GM12864 (cell line): ENCODE data around the gene DCLK1.

Source experiments
- DNase-seq: peaks from one replicate; pipeline ENCODE4 v3.0.0-alpha.2; 2011; ENCODE audit warnings: low read depth
- H3K4me3 ChIP-seq: 2 replicates; pipeline ENCODE4 v1.5.1; 2011; ENCODE audit warnings: mild to moderate bottlenecking, low read depth, low read length, control low read depth
- TF ChIP-seq, protein P1 (sequence below): IDR thresholded peaks from 2 replicates; pipeline ENCODE4 v1.5.1; 2011; ENCODE audit warnings: low read depth, mild to moderate bottlenecking, moderate library complexity, low read length, control low read depth, inconsistent platforms; ENCODE audit errors: missing control alignments

The DCLK1 gene

DNA sequence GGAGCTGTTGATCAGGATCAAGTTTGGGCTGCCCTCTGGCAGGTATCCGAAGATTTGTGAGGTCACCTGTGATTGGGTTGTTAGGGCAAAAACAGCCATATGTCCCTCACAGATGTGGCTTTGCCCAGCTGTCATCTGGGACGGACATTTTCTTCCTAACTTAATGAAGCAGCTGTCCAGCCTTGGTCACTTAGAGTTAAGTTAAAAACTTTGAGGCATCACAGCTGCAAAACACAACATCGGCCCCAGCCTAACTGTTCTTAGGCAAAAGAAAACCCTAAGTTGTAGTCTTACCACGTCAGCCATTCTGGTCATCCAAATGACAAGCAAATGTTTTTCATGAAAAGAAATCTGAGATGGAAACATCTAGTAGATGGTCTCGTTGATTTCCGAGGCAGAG lies 318.4 kb downstream of the DCLK1 start:
- no peak overlapping the region for H3K4me3 ChIP-seq
- DNase-seq = no peak
- TF ChIP-seq, protein P1, sequence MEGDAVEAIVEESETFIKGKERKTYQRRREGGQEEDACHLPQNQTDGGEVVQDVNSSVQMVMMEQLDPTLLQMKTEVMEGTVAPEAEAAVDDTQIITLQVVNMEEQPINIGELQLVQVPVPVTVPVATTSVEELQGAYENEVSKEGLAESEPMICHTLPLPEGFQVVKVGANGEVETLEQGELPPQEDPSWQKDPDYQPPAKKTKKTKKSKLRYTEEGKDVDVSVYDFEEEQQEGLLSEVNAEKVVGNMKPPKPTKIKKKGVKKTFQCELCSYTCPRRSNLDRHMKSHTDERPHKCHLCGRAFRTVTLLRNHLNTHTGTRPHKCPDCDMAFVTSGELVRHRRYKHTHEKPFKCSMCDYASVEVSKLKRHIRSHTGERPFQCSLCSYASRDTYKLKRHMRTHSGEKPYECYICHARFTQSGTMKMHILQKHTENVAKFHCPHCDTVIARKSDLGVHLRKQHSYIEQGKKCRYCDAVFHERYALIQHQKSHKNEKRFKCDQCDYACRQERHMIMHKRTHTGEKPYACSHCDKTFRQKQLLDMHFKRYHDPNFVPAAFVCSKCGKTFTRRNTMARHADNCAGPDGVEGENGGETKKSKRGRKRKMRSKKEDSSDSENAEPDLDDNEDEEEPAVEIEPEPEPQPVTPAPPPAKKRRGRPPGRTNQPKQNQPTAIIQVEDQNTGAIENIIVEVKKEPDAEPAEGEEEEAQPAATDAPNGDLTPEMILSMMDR = no peak

DNA sequence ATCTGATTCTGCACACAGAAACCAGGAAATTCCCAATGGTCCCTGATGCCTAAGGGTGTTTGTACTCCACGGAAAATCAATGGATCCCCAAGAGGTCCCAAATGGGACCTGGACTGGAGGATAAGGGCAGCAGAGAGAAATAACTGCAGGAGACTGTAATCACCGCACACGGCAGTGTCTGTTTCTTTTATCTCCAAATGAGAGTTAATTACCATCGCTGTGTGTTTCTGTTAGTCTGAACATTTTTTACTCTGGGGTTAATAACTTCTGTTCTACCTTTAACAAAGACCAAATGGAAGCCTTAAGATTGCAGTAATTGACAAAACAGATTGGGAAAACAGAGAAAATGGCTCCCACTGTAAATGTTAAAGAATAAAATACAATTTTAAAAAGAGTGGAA lies 320.9 kb downstream of the DCLK1 start:
- TF ChIP-seq, protein P1 = no peak
- H3K4me3 ChIP-seq = no peak overlapping the region
- DNase-seq = no peak

DNA sequence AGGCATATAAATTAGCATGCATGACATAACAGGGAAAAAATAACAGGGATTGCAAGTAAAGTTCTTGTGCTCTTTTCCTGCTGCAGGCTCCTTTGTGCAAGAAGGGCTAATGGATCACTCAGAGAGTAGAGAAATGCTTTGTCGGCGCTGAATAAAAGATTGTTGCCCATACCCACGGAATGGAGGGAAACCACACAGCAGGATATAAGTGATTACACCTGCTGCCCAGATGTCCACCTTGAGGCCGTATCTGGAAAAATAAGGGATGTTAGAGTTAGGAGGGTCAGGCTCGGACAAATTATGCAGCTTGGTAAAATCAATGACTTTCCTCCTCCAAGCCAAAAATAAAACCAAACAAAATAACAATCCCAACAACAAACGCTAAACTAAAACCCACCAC lies 322.3 kb downstream of the DCLK1 start:
- no peak overlapping the region for H3K4me3 ChIP-seq
- TF ChIP-seq, protein P1 = no peak
- no peak for DNase-seq

DNA sequence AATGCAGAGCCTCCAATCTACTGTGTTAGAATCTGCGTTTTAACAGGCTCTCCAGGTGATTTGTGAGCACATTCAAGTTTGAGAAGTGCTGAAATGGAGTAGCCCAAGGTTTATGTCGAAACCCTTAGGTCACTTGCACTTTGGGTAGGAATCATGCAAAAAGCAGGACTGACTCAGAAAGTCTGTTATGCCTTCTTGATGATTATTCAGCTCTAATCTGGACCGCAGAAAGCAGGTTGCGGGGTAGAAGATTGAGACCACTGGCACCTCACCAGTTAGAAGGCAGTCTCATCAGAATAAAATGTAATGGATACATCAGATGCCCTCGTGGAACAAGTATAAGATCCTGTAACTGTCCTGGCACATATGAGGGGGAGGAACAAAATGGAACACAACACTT lies 326.3 kb downstream of the DCLK1 start:
- H3K4me3 ChIP-seq = no peak overlapping the region
- TF ChIP-seq, protein P1 = no peak
- DNase-seq = no peak

DNA sequence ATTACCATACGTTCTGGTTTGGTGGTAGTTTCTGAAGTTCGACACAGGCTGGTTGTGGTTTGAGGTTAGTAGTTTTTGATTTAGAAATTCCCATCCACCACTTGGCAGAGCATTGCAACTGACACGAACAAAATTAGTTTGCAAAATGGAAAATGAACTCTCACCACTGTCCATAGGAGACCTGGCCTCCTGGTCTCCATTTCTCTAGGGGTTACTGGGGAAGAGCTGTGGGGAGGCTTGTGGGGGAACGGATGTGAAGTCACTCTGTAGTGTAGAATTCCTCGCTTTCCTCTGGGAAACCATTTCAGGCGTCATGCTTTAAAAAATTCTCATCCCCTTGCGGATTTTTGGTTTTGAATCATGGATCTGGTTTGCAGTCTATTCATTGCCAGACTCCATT lies 333.2 kb downstream of the DCLK1 start:
- H3K4me3 ChIP-seq = no peak overlapping the region
- DNase-seq = no peak
- TF ChIP-seq, protein P1 = no peak

DNA sequence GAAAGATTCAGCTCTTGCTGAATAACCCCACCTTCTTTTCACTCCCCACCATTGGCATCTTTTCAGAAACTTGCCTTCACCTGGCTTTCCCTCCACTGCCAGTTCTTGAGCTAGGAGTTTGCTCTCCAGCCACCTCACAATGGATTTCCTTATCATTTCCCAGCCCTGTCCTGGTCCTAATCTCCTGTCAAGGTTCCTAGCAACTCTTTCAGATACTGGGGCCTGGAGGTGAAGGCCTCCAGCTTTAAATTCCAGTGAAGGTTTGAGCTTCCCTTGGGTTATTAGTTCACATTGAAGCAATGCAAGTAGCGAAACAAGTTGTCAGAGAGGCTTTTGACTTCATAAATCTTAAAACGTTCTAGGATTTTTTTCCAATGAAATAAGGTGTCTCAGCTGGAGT lies 333.9 kb downstream of the DCLK1 start:
- no peak for DNase-seq
- no peak overlapping the region for H3K4me3 ChIP-seq
- TF ChIP-seq, protein P1 = no peak

DNA sequence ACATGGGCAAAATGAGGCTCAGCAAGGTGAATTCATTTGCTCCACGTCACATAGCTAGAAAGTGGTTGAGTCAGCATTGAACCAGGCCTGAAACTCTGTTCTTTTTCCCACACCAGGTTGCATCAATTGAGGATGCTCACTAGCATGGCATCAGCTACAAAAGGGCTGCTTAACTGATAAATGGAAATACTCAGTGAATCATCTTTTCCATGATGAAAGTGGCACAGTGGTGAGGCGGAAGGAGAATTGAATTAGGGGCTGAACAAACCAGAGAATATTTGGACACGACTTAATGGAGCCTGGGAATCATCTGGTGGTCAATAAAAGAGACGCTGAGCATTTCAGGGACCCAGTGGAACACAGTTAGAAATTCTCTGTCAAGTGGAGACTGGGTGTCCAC lies 334.6 kb downstream of the DCLK1 start:
- TF ChIP-seq, protein P1 = no peak
- DNase-seq = no peak
- H3K4me3 ChIP-seq = no peak overlapping the region
